Measurements from ENCODE around the gene ANKS1B.

DNA sequence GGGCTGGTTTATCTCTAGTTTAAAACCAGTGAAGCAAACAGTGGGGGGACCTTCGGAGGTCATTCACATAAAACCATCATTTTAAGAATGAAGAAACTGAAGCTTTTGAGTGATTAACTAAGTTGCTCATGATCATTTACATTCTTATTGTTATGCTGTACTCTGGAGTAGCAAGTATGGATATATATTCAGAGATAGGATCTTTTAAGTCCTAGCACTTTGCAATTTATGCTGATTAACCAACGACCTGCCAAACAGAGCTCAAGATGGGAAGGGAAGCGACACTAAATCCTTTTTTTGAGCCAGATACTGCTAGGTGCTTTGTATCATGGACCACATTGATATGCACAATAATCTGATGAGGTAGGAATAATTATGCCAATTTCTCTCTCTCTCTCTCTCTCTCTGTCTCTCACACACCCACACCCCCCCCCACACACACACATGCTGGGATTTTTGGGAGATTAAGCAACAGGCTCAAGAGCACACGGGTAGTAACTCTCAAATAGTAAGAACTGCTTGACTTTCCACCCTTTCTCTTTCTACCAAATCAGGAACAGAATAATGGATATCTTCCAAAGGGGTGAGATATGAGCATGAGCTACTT, 1036.3 kb downstream of the ANKS1B start:
- TF ChIP-seq YY1 (IDR thresholded peaks at IDR 0.05; ENCODE audit: insufficient read depth, insufficient read length) (no peak), SUZ12 (IDR thresholded peaks at IDR 0.05; ENCODE audit: extremely low read depth, insufficient read depth, insufficient read length) (no peak), ZNF274 (IDR thresholded peaks at IDR 0.05; ENCODE audit: low read depth, low read length) (no peak)
